Epithelial cell of proximal tubule (primary cell): Measurements from ENCODE around the gene ELP1. TPM values are rescaled to one million over a fixed set of nuclear protein-coding genes. Genes with fewer than 3 reads are reported as not detected.

Source experiments
- DNase-seq: peaks from one replicate; pipeline ENCODE4 v3.0.0-alpha.2; 2011; ENCODE audit warnings: low read depth
- H3K4me3 ChIP-seq: 2 replicates; pipeline ENCODE4 v1.5.1; 2011; ENCODE audit warnings: low read depth, mild to moderate bottlenecking, low read length
- total RNA-seq: library from RNA; depleted of rRNA; stranded (reverse); fragments of >200 nt; gene quantifications from 2 replicates; pipeline ENCODE4 v1.2.3, GENCODE V29; 2015
- TF ChIP-seq, protein P1 (sequence below): conservative IDR thresholded peaks from 2 replicates; pipeline ENCODE4 v1.5.1; 2012; ENCODE audit warnings: low read depth, mild to moderate bottlenecking, low read length

ELP1 gene
- total RNA-seq, 1 donor from 2014 or later: 19.8 TPM

DNA sequence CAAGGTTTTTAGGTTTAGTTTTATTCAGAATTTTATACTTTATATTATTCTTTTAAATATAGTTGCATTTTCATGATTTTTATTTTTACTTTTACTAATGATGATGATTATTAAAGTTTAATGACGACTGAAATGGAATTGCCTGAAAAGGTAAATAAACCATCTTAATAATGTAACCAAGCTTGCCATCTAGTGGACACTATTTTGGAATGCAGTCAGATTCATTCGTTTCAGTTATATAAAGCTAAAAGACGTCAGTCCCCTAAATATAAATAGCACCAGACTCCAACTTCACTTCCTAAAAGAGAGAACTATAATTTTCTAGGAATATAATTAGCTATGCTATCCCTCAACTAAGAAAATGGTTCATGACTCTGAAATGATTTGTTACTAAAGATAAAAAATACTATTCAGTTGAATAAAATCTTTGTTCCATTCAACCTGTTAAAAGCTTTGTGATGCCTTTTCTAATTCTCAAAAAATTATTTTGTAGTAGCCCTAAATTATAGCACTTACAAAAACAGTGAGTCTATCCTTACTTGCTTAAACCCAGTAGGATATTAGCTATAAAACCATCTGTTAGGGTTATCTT is 20.2 kb upstream of the ELP1 start:
- TF ChIP-seq, protein P1, sequence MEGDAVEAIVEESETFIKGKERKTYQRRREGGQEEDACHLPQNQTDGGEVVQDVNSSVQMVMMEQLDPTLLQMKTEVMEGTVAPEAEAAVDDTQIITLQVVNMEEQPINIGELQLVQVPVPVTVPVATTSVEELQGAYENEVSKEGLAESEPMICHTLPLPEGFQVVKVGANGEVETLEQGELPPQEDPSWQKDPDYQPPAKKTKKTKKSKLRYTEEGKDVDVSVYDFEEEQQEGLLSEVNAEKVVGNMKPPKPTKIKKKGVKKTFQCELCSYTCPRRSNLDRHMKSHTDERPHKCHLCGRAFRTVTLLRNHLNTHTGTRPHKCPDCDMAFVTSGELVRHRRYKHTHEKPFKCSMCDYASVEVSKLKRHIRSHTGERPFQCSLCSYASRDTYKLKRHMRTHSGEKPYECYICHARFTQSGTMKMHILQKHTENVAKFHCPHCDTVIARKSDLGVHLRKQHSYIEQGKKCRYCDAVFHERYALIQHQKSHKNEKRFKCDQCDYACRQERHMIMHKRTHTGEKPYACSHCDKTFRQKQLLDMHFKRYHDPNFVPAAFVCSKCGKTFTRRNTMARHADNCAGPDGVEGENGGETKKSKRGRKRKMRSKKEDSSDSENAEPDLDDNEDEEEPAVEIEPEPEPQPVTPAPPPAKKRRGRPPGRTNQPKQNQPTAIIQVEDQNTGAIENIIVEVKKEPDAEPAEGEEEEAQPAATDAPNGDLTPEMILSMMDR: peak; percentile 66
- no peak overlapping the region for H3K4me3 ChIP-seq
- no peak for DNase-seq

DNA sequence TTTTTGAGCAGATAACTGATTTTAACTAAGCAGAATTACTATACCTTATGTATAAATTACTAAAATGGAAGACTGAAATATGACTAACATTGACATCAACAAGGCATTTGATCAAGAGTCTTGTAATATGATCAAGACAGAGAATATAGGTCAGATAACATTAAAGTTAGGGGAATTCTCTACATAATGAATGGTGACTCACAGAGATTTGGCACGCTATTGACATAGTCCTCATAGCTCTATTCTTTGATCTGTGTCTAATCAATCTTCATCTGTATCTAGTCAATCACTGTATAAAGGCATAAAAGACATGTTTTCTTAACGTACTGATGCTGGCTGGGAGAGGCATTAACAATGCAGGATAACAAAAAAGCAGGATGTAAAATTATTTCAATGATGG is 17.7 kb upstream of the ELP1 start:
- TF ChIP-seq, protein P1: no peak
- DNase-seq: no peak
- no peak overlapping the region for H3K4me3 ChIP-seq

DNA sequence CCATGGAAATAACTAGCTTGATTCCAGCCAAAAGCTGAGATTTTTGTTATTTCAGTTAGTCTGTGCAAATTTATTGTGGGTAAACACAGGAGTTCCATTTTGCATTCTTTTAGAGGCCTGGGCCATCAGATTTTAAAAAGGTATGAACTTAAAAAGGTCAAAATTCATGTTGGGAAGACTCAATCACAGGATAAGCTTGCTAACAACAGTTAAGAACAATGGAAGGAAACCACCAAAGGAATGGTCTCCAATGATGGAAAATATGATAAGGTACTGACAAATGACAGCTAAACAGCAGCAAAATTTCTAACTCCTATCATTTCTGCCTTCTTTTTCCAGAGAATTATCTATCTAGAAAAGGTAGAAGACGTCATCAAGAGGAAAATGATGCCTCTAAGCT is 16.2 kb upstream of the ELP1 start:
- TF ChIP-seq, protein P1: no peak
- DNase-seq: no peak
- H3K4me3 ChIP-seq: no peak overlapping the region

DNA sequence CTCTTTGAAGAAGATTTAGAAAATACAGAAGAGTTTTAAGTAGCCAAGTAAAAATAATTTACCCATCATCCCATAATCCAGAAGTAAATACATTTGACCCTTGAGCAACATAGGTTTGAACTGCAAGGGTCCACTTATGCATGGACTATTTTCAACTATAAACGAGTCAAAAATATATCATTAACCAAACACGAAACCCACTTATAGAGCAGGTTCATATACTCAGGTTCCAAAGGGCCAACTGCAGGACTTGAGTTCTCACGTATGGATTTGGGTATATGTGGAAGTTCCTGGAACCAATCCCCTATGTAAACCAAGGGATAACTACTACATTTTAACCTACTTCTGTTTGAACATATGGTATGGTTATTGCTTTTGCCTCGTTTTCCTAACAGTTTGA is 6.1 kb upstream of the ELP1 start:
- TF ChIP-seq, protein P1: no peak
- no peak for DNase-seq
- H3K4me3 ChIP-seq: no peak overlapping the region

DNA sequence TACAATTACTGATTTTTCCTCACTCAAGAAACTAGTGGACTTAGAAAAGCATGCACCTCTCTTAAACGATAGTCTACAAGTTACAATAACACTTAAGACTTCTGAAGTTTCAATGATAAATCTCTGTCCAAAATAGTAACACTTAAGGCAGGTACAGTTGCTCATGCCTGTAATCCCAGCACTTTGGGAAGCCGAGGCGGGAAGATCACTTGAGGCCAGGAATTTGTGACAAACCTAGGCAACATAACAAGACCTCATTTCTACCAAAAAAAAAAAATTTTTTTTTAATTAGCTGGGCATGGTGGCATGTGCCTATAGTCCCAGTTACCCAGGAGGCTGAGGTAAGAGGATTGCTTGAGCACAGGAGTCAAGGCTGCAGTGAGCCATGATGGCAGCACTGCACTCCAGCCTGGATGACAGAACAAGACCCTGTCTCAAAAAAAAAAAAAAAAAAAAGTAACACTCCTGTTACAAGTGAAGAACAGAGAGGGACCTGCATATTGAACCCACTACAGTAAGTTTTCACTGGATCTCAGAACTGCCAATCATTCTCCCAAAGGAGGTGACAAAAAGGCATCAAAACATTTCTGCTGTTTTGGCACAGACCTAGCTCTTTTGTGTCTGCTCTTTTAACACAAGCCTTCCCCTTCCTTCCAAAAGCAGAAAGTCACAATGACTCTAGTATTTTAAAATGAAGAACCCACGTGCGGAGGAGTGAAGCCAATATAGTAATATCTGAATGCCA is 3.8 kb upstream of the ELP1 start:
- no peak for DNase-seq
- TF ChIP-seq, protein P1: no peak
- H3K4me3 ChIP-seq: no peak overlapping the region

DNA sequence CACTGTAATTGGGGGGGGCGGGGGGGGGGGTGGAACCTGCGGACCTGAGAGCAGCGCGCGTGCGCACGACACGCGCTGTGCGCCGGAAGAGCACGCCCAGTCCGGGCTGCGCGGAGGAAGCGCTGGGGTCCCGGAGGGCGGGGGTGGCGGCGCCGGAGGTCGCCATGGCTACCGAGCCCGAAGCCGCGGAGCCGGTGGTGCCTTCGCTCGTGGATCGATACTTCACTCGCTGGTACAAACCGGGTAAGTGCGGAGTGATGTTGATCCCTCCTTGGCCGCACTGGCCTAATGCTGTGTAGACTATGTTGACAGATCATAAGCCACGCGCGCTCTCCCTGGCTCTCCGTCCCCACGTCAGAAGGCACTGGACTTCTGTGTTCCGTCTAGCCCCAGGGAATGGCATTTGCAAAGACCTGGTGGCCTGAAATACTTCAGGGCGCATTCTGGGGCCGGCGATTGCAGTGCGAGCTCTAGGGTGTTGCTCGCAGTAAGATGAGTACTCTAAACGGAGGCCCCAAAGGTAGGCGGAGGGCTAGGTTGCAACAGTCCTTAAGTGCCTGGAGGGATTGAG is 484 bp upstream of the ELP1 start, which contains the start of gene ABITRAM:
Gene ABITRAM, plus strand, starts transcription at position 78 of the 571 bp plus-strand sequence. Its CDS starts 87 bp downstream, at position 165.
- TF ChIP-seq, protein P1: no peak
- peak; percentile 16 for DNase-seq
- H3K4me3 ChIP-seq: peak within 1 kb of the TSS; percentile 97
